Measurements from ENCODE around the gene QPRT. TPM values are rescaled to one million over a fixed set of nuclear protein-coding genes. Genes with fewer than 3 reads are reported as not detected.

The QPRT gene
- total and polyA plus RNA-seq, 2 of the 8 experiments (the other 6 are each of a cell fraction or from before 2014, with no cell fraction given): 89.0 to 102 TPM

GRCh38 chr16:29645694-29646187 lies 33.2 kb upstream of the QPRT start (continued):
- TF ChIP-seq NANOG (IDR thresholded peaks at IDR 0.05; ENCODE audit: insufficient read depth, low read depth, low read length, poor library complexity, severe bottlenecking) (no peak), SIX5 (IDR thresholded peaks at IDR 0.05; ENCODE audit: low read depth, low read length) (peak; percentile 55), YY1 (IDR thresholded peaks at IDR 0.05; ENCODE audit: low read depth, low read length) (peak; percentile 61; the same call in 1 of the 2 replicates), CEBPB (IDR thresholded peaks at IDR 0.05; ENCODE audit: low read depth, low read length) (no peak), TEAD4 (IDR thresholded peaks at IDR 0.05; ENCODE audit: low read depth, low read length) (no peak), PHF8 (conservative IDR thresholded peaks at IDR 0.05; ENCODE audit: low read depth, low read length) (no peak), KDM5A (IDR thresholded peaks at IDR 0.05; ENCODE audit: low read length) (no peak), CBX5 (IDR thresholded peaks at IDR 0.05; ENCODE audit: low read depth, low read length) (no peak), KDM4A (IDR thresholded peaks at IDR 0.05; ENCODE audit: low read depth, low read length, severe bottlenecking) (no peak), USF2 (IDR thresholded peaks at IDR 0.05; ENCODE audit: low read length) (peak; percentile 88), EP300 (IDR thresholded peaks at IDR 0.05; ENCODE audit: borderline replicate concordance in 1 of 2, low read depth in 2 of 2, low read length in 2 of 2) (no peak), HDAC6 (IDR thresholded peaks at IDR 0.05; ENCODE audit: low read depth, low read length) (no peak), SAP30 (IDR thresholded peaks at IDR 0.05; ENCODE audit: insufficient read depth, insufficient replicate concordance, low read length) (no peak), MAFK (IDR thresholded peaks at IDR 0.05; ENCODE audit: low read depth, low read length) (no peak), ATF2 (IDR thresholded peaks at IDR 0.05; ENCODE audit: low read length) (no peak), ZNF274 (IDR thresholded peaks at IDR 0.05; ENCODE audit: borderline replicate concordance, extremely low read depth, low read length) (no peak)
